ENCODE results near the gene ZNFX1. TPM values are rescaled to one million over a fixed set of nuclear protein-coding genes. Genes with fewer than 3 reads are reported as not detected.

ZNFX1 gene
- polyA plus RNA-seq, 1 of the 3 experiments (the other 2 are of a cell fraction), result 3.9 TPM

DNA sequence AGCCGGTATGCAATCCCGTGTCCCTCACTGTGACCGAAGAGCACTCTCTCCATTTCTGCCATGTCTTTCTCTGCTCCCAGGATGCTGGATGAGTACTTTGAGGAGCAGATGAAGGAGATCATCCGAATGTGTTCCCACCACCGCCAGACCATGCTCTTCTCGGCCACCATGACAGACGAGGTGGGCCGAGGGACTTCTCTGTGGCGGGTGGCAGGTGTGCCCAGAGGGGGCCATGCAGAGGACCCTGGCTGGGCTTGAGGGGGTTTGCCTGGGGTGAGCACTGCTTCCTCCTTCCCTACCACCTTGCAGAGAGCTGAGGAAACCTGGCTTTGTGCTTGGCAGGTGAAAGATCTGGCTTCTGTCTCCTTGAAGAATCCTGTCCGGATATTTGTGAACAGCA, 44.6 kb downstream of the ZNFX1 start:
- Histone ChIP-seq H3K9me3 (no peaks in the 10 kb centered on the region), H3K79me2 (ENCODE audit: insufficient read depth) (no peaks in the 10 kb centered on the region; the same call in 1 of the 2 replicates), H3K27me3 (ENCODE audit: insufficient read depth) (no peaks in the 10 kb centered on the region), H3K4me2 (no peak overlapping the region), H3K9ac (no peak overlapping the region), H4K20me1 (ENCODE audit: insufficient read depth) (no peaks in the 10 kb centered on the region), H3K4me3 (ENCODE audit: low read depth in 2 of 2, low read length in 1 of 2) (no peak overlapping the region), H3K9me2 (no peaks in the 10 kb centered on the region), H3K36me3 (replicated peaks in 1 of 2; ENCODE audit: control insufficient read depth in 1 of 2, insufficient read depth in 2 of 2, low read length in 1 of 2) (peaks cover 27 to 63% of the 10 kb centered on the region in 2 experiments), H3K27ac (ENCODE audit: low read depth in 2 of 2, low read length in 1 of 2) (no peak overlapping the region), H2AFZ (ENCODE audit: low read depth) (no peak overlapping the region), H3F3A (replicated peaks; ENCODE audit: insufficient read depth) (no peaks in the 10 kb centered on the region), H3K4me1 (ENCODE audit: control insufficient read depth in 1 of 2, insufficient read depth in 2 of 2, low read depth in 1 of 2, low read length in 1 of 2) (no peaks in the 10 kb centered on the region)
- ChIA-PET CTCF (interaction anchor here (1.3 kb wide), 1 partner anchor 16 kb away, joined by 3 read pairs; no protein-coding TSS in a partner anchor), POLR2A (no interaction called here)
- TF ChIP-seq NFIC (IDR thresholded peaks at IDR 0.05; ENCODE audit: borderline replicate concordance), result no peak
- DNase-seq, result no peak
- WGBS (ENCODE audit: low lambda C conversion rate), result 95% methylated on average over 10 of the region's 10 CpGs

DNA sequence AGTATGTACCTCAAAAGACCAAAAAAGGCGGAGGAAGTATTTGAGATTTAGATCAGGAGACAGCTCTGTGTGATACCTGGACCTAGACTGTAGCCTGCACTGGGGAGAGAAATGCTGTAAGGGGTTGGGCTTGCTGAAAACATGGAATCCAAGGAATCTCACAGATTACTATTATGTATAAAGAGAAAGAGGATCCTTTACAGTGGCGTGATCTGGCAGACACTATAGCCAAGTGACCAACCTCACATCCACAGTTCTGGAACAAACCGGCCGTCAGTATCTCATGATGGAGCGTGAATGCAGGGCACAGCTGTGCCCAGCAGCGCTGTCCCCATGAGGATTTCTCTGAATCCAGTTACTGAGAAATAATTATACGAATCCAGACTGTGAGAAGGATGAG, 46.4 kb downstream of the ZNFX1 start:
- ChIA-PET POLR2A (no interaction called here), CTCF (interaction anchor here (2.1 kb wide), 1 partner anchor 15 kb away, joined by 7 read pairs; no protein-coding TSS in a partner anchor)
- Histone ChIP-seq H3F3A (replicated peaks; ENCODE audit: insufficient read depth) (no peaks in the 10 kb centered on the region), H3K4me3 (ENCODE audit: low read depth in 2 of 2, low read length in 1 of 2) (no peak overlapping the region), H3K9ac (no peak overlapping the region), H3K36me3 (replicated peaks in 1 of 2; ENCODE audit: control insufficient read depth in 1 of 2, insufficient read depth in 2 of 2, low read length in 1 of 2) (peaks cover 24 to 55% of the 10 kb centered on the region in 2 experiments), H3K4me1 (ENCODE audit: control insufficient read depth in 1 of 2, insufficient read depth in 2 of 2, low read depth in 1 of 2, low read length in 1 of 2) (no peaks in the 10 kb centered on the region), H3K27me3 (ENCODE audit: insufficient read depth) (no peaks in the 10 kb centered on the region), H4K20me1 (ENCODE audit: insufficient read depth) (no peaks in the 10 kb centered on the region), H3K4me2 (no peak overlapping the region), H3K79me2 (ENCODE audit: insufficient read depth) (no peaks in the 10 kb centered on the region; the same call in 1 of the 2 replicates), H3K9me3 (no peaks in the 10 kb centered on the region), H2AFZ (ENCODE audit: low read depth) (no peak overlapping the region), H3K9me2 (no peaks in the 10 kb centered on the region), H3K27ac (ENCODE audit: low read depth in 2 of 2, low read length in 1 of 2) (no peak overlapping the region)
- DNase-seq, result no peak
- 77% methylated on average over 7 of the region's 7 CpGs for WGBS (ENCODE audit: low lambda C conversion rate)
- TF ChIP-seq RFX5 (IDR thresholded peaks at IDR 0.05; ENCODE audit: low read length), result no peak
- TF ChIP-seq RCOR1 (IDR thresholded peaks at IDR 0.05; ENCODE audit: low read length), result no peak
- TF ChIP-seq ELF1 (IDR thresholded peaks at IDR 0.05), result no peak
- TF ChIP-seq SIN3A (IDR thresholded peaks at IDR 0.05; ENCODE audit: borderline replicate concordance, low read depth, low read length), result no peak
- TF ChIP-seq EP300 (IDR thresholded peaks at IDR 0.05; ENCODE audit: borderline replicate concordance in 1 of 2, low read depth in 1 of 2, low read length in 1 of 2), result no peak
- TF ChIP-seq, protein P1, sequence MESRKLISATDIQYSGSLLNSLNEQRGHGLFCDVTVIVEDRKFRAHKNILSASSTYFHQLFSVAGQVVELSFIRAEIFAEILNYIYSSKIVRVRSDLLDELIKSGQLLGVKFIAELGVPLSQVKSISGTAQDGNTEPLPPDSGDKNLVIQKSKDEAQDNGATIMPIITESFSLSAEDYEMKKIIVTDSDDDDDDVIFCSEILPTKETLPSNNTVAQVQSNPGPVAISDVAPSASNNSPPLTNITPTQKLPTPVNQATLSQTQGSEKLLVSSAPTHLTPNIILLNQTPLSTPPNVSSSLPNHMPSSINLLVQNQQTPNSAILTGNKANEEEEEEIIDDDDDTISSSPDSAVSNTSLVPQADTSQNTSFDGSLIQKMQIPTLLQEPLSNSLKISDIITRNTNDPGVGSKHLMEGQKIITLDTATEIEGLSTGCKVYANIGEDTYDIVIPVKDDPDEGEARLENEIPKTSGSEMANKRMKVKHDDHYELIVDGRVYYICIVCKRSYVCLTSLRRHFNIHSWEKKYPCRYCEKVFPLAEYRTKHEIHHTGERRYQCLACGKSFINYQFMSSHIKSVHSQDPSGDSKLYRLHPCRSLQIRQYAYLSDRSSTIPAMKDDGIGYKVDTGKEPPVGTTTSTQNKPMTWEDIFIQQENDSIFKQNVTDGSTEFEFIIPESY (IDR thresholded peaks at IDR 0.05; ENCODE audit: borderline replicate concordance, low read depth), result no peak
- TF ChIP-seq MXI1 (IDR thresholded peaks at IDR 0.05; ENCODE audit: low read depth, low read length), result no peak
- TF ChIP-seq, protein P2, sequence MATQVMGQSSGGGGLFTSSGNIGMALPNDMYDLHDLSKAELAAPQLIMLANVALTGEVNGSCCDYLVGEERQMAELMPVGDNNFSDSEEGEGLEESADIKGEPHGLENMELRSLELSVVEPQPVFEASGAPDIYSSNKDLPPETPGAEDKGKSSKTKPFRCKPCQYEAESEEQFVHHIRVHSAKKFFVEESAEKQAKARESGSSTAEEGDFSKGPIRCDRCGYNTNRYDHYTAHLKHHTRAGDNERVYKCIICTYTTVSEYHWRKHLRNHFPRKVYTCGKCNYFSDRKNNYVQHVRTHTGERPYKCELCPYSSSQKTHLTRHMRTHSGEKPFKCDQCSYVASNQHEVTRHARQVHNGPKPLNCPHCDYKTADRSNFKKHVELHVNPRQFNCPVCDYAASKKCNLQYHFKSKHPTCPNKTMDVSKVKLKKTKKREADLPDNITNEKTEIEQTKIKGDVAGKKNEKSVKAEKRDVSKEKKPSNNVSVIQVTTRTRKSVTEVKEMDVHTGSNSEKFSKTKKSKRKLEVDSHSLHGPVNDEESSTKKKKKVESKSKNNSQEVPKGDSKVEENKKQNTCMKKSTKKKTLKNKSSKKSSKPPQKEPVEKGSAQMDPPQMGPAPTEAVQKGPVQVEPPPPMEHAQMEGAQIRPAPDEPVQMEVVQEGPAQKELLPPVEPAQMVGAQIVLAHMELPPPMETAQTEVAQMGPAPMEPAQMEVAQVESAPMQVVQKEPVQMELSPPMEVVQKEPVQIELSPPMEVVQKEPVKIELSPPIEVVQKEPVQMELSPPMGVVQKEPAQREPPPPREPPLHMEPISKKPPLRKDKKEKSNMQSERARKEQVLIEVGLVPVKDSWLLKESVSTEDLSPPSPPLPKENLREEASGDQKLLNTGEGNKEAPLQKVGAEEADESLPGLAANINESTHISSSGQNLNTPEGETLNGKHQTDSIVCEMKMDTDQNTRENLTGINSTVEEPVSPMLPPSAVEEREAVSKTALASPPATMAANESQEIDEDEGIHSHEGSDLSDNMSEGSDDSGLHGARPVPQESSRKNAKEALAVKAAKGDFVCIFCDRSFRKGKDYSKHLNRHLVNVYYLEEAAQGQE (IDR thresholded peaks at IDR 0.05; ENCODE audit: low read depth, low read length), result no peak
- TF ChIP-seq FOSL2 (IDR thresholded peaks at IDR 0.05; ENCODE audit: borderline replicate concordance, low read depth), result no peak
- TF ChIP-seq FOXJ3 (CRISPR knock-in tag; IDR thresholded peaks at IDR 0.05), result no peak
